GM18861 (cell line): Measurements from ENCODE around the gene GLIPR1.
A peak's percentile ranks its signal among the peaks of the same experiment; 100 is the strongest.
"Not testable (repeated sequence)": the region's sequence is repeated elsewhere in the genome, so short reads cannot be mapped to it uniquely, and the experiment has no call there.

Experiments used
- ATAC-seq: cut with Tn5 transposase; IDR thresholded peaks from one replicate; pipeline ENCODE4 v1.9.1; 2021; ENCODE audit not compliant: unreplicated experiment

The GLIPR1 gene

DNA sequence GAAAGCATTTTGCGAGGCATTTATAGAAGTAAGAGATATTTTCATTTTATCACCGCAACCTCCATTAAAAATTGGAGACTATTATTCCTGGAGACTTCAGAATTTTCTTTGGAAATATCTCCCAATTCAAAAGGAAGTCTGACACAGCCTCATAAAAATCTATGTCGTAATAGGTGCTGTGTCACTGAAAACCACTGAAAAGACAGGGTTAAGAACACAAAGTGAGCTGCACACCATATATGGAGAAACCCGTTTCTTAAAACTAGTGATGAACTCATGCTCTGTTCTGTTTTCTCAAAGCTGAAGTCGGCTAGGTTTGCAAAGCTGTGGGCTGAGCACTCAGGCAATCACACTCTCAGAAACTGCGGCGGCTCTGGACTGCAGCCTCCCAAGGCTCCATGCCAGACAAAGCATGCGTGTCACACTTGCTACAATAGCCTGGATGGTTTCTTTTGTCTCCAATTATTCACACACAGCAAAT is at the start of gene GLIPR1:
TSS of gene GLIPR1 (plus strand) at position 287 of the 481 bp plus-strand sequence. CDS start at position 413, 126 bp downstream.
- peak; percentile 86 for ATAC-seq

DNA sequence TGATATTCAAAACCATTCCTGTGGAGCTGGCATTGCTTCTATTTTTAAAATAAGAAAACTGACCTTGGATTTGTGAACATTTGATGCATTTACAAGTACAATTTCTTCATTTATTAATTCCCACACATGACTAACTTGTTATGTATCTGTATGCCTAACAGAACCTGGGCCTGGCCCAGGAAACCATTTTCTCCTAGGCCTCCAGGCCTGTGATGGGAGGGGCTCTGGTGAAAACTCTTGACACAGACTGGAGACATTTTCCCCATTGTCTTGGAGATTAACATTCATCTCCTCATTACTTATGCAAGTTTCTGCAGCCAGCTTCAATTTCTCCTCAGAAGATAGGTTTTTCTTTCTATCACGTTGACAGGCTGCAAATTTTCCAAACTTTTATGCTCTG is 47.6 kb upstream of the GLIPR1 start:
- no peak for ATAC-seq

DNA sequence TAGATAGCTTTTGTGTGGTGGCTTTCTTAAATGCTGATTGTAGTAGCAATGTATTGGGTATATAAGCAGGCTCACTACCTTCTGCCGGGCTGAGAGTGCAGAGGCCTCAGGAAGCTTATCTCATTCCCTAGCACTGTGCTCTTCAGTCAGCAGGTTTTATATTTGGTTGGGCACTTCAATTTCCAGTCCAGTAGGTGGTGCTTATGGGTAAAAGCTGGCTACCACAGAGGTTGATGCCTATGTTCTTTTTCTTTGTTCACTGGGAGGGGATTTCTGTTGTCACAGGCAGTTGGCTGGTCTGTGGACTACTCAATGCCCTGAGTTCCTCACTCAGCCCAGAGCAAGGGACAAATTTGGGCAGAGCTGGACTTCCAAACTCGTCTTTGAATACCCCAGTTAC is 43.0 kb upstream of the GLIPR1 start:
- no peak for ATAC-seq

DNA sequence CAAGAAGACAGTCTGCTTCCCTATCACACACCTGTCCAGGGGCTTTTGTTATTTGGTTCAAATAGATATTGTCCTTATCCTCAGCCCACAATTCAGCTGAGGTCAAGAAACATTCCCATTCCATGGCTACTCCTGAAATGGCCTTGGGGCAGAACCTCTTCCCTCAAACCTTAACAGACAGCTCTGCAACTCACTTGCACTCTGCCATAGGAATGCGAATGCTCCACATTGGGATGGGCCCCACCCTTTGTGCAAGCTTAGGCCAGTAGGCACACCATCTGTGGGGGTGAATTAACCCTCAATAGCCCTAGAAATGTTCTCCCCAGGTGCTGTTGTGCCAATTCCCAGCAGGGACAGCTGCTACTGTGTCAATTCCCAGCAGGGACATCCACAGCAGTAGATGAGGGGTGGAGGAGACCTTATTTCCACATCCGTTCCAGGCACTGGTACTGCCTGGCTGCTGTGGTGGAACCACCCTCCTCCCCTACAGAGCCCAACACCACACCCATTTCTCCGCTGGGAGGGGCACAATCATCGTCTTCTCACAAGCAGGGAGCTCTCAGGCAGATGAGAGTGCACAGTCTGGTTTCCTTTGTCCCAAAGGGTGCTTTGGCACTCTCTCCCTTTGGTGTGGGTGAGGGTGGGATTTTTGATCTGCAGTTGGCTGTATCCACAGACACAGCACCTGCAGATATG is 42.3 kb upstream of the GLIPR1 start:
- no peak for ATAC-seq

DNA sequence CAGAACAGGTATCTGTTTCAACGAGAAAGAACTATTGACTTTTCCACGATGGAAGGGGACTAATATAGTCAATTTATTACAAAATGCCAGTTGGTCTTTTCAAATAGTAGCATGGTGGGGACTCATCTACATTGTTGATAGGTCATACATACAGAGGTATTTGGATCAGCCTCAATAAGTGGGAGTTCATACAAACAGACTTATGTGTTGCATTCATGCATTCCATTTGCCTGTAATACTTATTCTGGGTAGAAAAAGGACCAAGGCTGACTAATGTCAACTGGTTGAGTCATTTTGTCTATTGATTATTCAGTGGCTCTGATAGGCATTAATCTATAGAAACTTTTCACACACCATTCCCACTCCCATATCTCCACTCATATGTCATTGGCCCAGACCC is 41.5 kb upstream of the GLIPR1 start:
- ATAC-seq, result no peak

DNA sequence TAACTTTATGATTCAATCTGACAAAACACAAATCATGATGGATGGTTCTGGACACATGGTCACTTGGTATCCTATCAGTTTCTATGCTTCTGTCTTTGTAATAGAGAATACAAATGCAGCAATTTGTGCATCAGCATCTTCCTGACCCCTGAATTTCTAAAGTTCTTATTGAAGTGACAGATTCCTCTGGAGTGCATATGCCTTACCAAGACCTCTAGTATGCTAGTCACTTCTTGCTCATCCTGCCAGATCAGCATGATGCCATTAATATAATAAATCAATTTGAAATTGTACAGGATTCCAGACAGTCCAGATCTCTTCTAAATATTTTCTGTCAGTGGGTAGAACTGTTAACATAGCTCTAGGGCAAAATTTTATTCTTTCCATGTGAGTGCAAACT is 40.6 kb upstream of the GLIPR1 start:
- ATAC-seq, result no peak

DNA sequence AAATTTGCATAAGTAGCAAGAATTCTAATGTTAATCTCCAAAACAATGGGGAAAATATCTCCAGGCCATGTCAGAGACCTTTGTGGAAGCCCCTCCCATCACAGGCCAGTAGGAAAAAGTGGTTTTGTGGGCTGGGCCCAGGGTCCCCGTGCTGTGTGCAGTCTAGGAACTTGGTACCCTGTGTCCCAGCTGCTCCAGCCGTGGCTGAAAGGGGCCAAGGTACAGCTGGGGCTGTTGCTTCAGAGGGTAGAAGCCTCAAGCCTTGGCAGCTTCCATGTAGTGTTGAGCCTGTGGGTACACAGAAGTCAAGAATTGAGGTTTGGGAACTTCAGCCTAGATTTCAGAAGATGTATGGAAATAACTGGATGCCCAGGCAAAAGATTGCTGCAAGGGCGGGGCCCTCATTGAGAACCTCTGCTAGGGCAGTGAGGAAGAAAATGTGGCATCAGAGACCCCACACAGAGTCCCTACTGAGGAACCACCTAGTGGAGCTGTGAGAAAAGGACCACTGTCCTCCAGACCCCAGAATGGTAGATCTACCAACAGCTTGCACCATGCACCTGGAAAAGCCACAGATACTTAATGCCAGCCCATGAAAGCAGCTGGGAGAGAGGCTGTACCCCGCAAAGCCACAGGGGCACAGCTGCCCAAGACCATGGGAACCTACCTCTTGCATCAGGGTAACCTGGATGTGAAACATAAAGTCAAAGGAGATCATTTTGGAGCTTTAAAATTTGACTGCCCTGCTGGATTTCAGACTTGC is 38.7 kb upstream of the GLIPR1 start:
- ATAC-seq, result not testable (repeated sequence)

DNA sequence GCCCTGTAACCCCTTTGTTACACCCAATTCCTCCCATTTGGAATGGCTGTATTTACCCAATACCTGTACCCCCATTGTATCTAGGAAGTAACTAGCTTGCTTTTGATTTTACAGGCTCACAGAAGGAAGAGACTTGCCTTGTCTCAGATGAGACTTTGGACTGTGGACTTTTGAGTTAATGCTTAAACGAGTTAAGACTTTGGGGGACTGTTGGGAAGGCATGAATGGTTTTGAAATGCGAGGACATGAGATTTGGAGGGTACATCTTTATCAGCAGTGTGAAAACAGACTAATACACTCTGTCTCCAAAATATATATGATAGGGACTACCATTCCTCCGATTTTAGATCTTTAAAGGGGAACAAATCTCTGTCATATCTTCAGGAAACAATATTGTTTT is 38.1 kb upstream of the GLIPR1 start:
- ATAC-seq, result not testable (repeated sequence)

DNA sequence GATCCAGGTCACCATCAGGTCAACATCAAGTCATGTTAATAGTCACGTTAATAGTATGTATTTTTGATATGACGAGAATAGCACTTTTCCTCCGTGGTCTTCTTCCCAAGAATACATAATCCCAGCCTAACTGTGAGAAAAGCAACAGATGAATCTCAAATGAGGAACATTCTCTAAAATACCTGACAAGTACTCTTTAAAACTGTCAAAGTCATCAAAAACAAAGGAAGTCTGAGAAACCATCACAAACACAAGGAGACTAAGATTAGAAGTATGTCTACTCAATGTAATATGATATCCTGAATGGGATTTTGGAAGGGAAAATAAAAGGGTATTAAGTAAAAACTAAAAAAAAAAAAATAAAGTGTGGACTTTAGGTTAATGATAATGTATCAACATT is 36.8 kb upstream of the GLIPR1 start:
- no peak for ATAC-seq

DNA sequence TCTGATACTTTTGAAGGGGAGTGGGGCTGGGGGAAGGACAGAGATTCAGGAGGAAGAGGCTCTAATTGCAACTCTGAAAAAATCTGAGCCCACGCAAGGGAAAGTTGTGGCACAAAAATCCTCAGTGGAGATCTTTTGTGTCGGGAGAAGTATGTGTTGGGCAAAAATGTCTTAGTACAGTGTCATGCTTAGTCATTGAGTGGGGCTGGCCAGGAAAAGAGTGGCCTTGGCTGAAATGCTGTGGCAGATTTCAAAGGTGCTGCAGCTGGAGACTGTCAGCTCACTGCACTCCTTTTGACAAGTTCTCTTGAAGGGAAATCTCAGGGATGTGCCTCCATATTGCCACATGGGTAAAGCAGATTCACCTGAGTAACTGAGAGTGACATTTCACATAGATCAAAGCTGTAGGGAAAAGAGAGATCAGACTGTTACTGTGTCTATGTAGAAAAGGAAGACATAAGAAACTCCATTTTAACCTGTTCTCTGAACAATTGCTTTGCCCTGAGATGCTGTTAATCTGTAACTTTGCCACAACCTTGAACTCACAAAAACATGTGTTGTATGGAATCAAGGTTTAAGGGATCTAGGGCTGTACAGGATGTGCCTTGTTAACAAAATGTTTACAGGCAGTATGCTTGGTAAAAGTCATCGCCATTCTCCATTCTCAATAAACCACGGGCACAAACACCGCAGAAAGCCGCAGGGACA is 36.0 kb upstream of the GLIPR1 start:
- ATAC-seq, result no peak

DNA sequence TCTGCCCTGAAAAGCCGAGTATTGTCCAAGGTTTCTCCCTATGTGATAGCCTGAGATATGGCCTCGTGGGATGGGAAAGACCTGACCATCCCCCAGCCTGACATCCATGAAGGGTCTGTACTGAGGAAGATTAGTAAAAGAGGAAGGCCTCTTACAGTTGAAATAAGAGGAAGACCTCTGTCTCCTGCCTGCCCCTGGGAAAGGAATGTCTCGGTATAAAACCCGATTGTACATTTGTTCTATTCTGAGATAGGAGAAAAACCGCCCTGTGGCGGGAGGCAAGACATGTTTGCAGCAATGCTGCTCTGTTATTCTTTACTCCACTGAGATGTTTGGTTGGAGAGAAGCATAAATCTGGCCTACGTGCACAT is 35.4 kb upstream of the GLIPR1 start:
- not testable (repeated sequence) for ATAC-seq

DNA sequence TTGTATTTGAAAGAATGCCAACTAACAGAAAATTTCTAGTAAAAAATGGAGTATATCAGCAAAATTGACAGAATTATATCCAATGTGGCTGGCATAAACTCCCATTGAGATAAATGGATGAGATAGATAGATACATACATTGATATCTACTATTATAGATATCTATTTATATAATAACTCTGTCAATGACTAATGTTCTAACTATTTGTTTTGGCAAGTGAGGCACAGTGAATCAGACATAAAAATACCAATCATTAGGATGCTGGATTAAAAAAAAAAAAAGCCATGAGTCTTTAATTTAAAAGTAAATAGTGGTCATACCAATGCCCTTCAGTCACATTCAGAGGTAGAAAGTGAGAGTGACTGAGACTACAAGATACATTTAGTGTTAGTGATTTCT is 33.7 kb upstream of the GLIPR1 start:
- no peak for ATAC-seq

DNA sequence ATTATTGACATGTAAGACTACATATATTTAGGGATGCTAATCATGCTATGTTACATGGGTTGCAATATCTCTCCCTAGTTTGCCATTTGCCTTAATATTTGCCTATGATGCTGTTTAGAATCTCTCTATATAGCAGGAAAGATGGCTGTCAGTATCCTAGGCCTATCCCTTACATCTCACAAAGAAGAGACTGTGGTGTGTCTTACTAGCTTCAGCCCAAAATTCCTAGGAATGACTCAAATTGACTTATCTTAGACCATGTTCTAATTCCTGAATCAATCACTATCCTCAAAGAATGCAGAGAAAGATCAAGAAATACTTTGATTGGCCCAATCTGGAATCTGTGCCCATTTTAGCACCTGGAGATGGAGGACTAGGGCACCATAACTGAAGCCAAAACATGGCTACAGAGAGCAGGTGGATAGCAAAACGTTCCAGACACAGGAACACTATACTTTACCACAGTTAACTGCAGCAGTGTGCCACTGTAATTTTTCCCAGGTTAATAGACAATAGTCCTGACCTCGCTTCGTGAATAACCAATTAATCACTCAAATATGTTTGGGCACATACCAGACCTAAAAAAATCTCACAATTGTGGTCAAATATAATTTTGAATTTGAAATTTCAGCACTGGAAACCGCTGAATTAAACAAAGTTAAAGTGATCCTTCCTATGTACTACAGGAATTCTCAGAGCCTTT is 32.7 kb upstream of the GLIPR1 start:
- no peak for ATAC-seq

DNA sequence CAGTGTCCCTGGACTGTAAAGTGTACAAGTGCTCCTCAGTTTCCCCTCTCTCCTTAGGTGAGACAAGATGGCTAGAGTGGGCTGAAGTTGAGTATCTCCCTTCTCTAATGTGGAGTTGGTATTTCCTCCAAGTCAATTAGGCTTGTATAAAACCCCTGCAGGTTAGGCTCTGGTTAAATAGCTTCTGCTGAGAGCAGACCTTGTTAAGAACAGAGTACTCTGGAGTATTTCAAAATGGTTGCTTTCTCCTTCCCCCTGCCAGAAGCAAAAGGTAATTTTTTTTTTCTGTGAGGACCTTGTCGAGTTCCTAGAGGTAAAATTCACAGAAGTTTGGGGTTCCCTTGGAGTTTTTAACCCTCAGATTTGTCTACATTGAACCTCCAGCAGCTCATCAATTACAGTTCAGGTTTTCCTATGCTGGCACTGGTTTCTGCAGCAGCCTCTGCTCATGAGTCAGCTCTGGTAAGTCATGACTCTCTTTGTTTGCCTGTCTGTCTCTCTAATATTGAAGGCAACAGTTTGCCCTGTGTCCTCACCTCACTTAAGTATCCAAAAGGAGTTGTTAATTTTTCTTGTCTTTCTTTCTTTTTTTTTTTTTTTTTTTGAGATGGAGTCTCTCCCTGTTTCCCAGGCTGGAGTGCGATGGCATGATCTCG is 27.8 kb upstream of the GLIPR1 start:
- no peak for ATAC-seq

DNA sequence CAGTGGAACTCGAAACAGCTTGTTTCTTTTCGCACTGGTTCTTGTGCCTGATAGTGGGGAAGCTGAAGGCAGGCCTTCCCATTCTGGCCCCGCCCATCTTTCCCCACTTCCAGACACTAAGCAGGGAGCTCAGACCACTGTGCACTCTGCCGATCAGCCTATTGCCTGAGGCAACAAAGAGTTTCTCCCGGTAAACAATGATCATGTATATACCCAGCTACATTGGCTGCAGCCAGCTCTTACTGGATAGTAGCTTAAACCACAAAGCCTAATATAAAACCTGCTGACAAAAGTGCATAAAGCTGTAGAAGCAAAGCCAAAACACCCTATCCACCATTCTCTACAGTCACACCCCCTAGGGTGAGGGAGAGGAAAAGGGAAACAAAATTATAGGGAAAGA is 24.7 kb upstream of the GLIPR1 start:
- ATAC-seq, result no peak

DNA sequence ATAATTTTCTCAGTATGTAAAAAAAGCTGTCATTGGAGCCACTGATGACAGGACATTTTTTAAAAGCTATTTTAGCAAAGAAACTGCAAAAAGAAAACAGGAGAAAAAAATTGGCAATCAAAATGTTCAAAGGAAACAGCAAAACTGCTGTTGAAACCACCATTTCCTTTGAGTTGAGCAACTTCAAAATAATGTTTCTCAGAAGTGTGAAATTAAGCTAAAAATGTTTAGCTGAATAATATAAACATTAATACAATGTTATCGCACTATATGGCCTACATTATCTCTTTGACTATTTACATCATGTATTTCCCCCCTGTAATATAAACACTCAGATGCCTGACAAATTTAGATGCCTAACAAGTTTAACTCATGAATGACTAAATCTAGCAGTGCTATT is 23.4 kb upstream of the GLIPR1 start:
- no peak for ATAC-seq

DNA sequence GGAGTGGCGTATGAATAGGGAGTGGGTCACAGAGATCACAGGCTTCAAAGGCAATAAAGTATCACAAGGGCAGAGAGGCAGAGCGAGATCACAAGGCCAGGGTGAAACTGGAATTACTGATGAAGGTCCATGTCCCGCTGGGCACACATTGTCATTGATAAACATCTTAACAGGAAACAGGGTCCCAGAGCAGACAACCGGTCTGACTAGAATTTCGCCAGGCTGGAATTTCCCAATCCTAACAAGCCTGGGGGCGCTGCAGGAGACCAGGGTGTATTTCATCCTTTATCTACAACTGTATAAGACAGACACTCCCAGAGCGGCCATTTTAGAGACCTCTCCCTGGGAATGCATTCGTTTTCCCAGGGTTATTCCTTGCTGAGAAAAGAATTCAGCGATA is 22.7 kb upstream of the GLIPR1 start:
- ATAC-seq, result not testable (repeated sequence)

DNA sequence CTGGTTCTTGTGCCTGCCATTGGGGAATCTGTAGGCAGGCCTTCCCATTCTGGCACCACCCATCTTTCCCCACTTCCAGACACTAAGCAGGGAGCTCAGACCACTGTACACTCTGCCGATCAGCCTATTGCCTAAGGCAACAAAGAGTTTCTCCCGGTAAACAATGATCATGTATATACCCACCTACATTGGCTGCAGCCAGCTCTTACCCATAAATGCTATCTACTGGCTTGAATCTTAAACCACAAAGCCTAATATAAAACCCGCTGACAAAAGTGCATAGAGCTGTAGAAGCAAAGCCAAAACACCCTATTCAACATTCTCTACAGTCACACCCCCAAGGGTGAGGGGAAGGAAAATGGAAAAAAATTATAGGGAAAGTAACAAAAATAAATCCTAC is 20.8 kb upstream of the GLIPR1 start:
- ATAC-seq, result no peak

DNA sequence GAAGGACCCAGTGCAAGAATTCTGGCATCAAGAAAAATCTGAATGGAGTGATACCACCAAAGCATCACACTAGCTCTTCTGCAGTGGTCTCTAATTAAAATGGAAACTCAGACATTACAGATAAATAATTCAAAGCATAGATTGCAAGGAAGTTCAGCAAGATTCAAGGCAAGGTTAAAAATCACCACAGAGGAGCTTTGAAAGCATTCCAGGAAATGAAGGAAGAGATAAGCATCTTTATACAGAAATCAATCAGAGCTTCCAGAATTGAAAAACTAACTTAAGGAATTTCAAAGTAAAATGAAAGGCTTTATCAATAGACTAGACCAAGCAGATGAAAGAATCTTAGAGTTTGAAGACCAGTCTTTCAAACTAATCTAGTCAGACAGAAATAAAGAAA is 20.4 kb upstream of the GLIPR1 start:
- ATAC-seq, result no peak
